Brain pericyte (primary cell): Measurements from ENCODE around the gene SCP2D1.
A peak's percentile ranks its signal among the peaks of the same experiment; 100 is the strongest.
"Not testable (repeated sequence)": the region's sequence is repeated elsewhere in the genome, so short reads cannot be mapped to it uniquely, and the experiment has no call there.

Experiments used
- DNase-seq: peaks from one replicate; pipeline ENCODE4 v3.0.0-alpha.2; 2012; ENCODE audit warnings: low read depth, low spot score

Gene SCP2D1

DNA sequence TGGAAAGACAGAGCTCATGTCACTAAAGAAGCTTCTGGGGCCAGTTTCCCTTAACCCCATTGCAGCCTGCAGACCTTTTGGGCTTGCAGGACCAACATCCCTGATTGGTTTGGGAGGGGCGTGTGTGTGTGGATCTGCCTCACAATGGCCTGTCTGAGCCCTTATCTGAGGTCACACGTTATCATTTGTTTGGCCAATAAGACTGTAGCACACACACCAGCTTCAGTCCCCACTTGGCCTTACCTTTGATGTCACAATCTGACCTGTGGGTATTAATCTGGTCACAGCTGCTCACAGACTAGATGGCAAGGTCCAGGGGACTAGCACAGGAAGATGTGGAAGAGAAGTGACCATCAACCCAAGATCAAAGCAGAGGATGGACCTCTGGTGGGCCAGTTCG is at the start of gene SCP2D1:
TSS of gene SCP2D1 (plus strand) at position 301 of the 400 bp plus-strand sequence. CDS start at position 334, 33 bp downstream.
- DNase-seq: no peak

- DNase-seq: no peak
Observed at GRCh38 chr20:18767676-18768075, 45.9 kb upstream of the SCP2D1 start.

GRCh38 chr20:18773566-18773965 is 40.0 kb upstream of the SCP2D1 start:
- DNase-seq: no peak

DNA sequence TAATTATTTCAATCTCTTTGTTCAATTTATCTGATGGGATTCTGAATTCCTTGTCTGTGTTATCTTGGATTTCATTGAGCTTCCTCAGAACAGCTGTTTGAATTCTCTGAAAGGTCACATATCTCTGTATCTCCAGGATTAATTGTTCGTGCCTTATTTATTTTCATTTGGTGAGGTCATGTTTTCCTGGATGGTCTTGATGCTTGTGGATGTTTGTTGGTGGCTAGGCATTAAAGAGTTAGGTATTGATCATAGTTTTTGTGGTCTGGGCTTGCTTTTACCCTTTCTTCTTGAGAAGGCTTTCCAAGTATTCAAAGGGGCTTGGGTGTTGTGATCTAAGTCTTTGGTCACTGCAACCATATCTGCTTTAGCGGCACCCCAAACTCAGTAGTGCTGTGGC is 39.4 kb upstream of the SCP2D1 start:
- no peak for DNase-seq

DNA sequence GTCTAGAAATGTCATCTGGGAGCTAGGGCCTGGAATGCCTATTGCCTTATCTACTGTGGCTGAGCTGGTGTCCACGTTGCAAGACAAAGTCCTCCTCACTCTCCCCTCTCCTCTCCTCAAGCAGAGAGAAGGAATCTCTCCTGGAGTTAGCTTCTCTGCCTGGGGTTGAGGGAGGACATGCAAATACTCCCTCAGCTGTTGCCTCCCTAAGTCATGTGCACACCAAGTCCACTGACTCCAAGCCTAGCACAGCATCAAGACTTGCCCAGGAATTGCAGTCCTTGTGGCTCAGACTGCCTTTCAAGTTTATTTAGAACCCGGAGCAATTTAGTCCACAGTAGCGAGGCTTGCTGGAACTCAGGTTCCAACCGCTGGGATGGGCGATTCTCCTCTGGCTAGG is 38.0 kb upstream of the SCP2D1 start:
- no peak for DNase-seq

- DNase-seq: no peak
Observed at GRCh38 chr20:18778690-18779392, 34.7 kb upstream of the SCP2D1 start.

- DNase-seq: no peak
Observed at GRCh38 chr20:18780385-18781130, 33.0 kb upstream of the SCP2D1 start.

DNA sequence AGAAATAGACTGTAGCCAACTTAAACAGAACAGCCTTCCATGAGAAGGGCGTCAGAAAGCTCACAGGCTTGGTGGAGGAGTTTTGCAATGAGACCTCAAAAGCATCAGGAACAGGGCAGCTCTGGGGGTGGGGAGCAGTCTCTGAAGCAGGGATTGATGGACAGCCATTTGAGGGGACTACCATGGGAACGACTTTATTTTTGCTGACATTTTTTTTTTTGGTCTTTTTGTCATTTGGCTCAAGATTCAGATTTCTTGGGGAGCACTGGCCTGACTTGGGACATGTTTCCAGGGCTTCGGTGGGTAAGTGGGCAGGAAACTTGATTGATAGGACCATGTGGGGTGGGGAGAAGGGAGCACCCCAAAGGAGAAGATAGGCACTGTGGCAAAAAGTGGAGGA is 32.1 kb upstream of the SCP2D1 start:
- DNase-seq: no peak

DNA sequence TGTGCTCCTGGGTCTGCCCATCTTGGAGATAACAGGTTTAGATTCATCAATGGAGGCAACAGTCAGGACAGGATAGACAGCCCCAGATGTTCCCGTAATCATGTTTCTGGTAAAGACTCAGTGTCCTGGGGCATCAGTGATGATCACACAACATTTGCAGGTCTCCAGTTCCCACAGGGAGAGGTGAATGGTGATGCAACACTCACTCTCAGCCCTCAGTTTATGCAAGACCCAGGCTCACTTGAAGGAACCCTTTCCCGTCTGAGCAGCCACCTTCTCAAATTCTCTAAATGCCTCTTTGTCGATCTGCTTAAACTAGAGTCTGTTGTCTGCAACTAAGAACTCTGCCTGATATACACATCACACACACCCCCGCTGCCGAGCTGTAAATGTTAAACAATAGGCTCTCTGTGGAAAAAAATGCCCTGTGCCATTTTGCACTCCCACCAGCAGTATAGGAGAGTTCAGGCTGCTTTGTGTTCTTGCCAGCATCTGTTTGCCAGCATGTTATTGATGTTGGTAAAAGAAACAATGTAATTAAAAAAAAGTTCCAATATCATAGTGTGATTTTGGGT is 30.1 kb upstream of the SCP2D1 start:
- no peak for DNase-seq

DNA sequence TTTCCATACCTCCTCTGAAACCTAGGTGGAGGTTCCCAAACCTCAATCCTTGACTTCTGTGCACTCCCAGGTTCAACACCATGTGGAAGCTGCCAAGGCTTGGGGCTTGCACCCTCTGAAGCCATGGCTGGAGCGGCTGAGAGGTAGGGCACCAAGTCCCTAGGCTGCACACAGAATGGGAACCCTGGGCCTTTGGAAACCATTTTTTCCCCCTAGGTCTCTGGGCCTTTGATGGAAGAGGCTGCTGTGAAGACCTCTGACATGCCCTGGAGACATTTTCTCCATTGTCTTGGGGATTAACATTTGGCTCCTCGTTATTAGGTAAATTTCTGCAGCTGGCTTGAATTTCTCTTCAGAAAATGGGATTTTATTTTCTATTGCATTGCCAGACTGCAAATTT is 26.5 kb upstream of the SCP2D1 start:
- not testable (repeated sequence) for DNase-seq

DNA sequence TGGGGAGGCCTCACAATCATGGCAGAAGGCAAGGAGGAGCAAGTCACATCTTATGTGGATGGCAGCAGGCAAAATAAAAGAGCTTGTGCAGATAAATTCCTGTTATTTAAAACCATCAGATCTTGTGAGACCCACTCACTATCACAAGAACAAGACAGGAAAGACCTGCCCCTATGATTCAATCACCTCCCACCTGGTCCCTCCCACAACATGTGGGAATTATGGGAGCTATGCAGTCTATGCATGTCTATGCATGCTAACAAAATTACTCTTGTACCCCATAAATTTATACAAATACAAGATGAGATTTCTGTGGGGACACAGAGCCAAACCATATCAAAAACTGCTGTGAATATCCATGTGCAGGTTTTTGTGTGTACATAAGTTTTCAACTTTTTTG is 25.6 kb upstream of the SCP2D1 start:
- no peak for DNase-seq

- no peak for DNase-seq
Observed at GRCh38 chr20:18790787-18791186, 22.8 kb upstream of the SCP2D1 start.

DNA sequence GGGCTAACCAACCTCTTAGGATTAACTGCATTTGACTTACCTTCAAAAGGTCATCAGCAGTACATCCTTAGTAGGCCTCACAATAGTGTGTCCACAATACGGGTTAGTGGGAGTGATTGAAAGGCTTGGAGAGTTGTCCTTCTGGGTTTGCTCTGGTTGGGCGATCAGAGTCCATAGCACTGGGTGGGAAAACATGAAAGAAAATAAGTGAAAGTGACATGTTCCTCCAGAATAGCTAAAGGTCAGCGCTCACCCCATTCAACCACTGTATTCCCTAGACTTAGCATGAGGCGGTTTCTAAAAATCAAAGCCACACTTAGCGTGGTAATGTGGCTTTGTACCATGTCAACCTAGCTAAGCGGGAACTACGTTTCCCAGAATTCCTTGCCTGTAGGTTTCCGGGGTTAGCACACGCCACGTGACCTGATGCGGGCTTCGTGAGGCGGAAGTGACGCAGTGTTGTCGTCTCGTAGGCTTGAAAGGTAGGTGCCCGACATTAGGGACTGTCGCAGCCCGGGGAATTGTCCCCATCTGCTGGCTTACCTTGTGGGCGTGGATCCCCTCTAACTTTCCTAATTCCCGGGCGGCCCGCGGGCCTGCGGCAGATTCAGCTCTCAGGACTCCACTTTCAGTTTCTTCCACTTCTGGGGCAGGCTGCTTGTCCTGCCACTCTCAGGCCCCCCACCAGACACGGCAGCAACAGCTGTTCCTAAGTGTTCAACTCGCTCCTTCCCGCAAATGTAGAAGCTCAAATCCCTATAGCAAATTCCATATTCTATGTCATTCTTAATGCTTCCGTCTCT is 19.8 kb upstream of the SCP2D1 start:
- DNase-seq: peak; percentile 68

GRCh38 chr20:18794428-18794787 is 19.2 kb upstream of the SCP2D1 start:
- no peak for DNase-seq

GRCh38 chr20:18795366-18795765 is 18.2 kb upstream of the SCP2D1 start:
- no peak for DNase-seq

GRCh38 chr20:18796282-18796833 is 17.2 kb upstream of the SCP2D1 start:
- no peak for DNase-seq

GRCh38 chr20:18801516-18801915 is 12.1 kb upstream of the SCP2D1 start:
- DNase-seq: no peak

- DNase-seq: no peak
Observed at GRCh38 chr20:18802012-18802634, 11.5 kb upstream of the SCP2D1 start.

DNA sequence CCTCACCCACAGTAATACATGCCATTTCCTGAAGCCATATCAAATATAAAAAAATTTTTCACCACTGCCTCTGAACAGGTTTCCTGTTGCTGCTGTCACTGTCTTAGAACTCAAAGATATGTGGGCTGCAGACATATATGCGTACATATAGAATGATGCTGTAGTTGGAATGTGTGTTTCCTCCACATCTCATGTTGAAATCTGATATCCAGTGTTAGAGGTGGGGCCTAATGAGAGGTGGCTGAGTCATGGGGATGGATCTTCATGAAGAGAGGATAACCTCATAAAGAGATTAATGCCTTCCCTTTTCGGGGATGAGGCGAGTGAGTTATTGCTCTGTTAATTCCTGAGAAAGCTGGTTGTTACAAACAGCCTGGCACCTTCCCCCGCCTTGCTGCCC is 7.7 kb upstream of the SCP2D1 start:
- DNase-seq: no peak

DNA sequence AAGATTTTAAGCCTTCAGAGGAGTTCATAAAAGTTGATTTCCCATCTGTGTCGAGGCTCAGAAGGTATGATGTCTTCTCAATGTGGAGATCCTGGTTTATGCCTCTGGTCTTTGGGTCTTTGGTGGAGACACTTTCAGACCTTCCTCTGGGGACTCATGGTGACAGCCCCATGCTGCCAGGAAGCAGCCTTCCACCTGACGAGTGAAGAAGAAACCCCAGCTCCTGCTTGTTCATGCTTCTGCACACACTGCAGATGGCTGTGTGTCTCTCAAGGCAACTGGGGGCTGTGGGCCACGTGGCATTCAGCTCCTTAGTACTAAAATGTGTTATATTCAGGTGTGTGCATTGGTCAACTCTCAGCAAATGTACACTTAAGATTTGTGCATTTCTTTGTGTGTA is 4.9 kb upstream of the SCP2D1 start:
- no peak for DNase-seq

GRCh38 chr20:18811186-18811585 is 2.4 kb upstream of the SCP2D1 start:
- DNase-seq: no peak
